ENCODE data around the gene KIF19. TPM values are rescaled to one million over a fixed set of nuclear protein-coding genes. Genes with fewer than 3 reads are reported as not detected.
"Not testable (repeated sequence)": the region's sequence is repeated elsewhere in the genome, so short reads cannot be mapped to it uniquely, and the experiment has no call there.

KIF19 gene
- total RNA-seq, 1 donor from 2014 or later: not detected

GRCh38 chr17:74281799-74282198 lies 44.2 kb upstream of the KIF19 start:
- Mint-ChIP-seq H3K4me1 (ENCODE audit: unreplicated experiment) (peaks cover under 1% of the 10 kb centered on the region), H3K4me3 (ENCODE audit: unreplicated experiment) (no peak overlapping the region), H3K27me3 (ENCODE audit: unreplicated experiment) (no peaks in the 10 kb centered on the region), H3K27ac (ENCODE audit: unreplicated experiment) (no peak overlapping the region), H3K9me3 (ENCODE audit: unreplicated experiment) (no peaks in the 10 kb centered on the region), H3K36me3 (ENCODE audit: unreplicated experiment) (no peaks in the 10 kb centered on the region)
- no peak for DNase-seq (ENCODE audit: extremely low spot score, unreplicated experiment)
- no peak for TF ChIP-seq CTCF (IDR thresholded peaks at IDR 0.05)

DNA sequence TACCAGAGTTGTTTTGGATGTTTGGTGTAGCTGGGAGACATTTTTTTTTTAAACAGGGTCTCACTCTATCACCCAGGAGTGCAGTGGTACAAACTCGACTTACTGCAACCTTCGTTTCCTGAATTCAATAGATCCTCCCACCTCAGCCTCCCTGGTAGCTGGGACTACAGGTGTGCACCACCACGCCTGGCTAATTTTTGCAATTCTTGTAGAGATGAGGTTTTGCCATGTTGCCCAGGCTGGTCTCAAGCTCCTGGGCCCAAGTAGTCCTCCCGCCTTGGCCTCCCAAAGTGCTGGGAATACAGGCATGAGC lies 43.8 kb upstream of the KIF19 start:
- H3K9me3 Mint-ChIP-seq (ENCODE audit: unreplicated experiment); H3K27me3 Mint-ChIP-seq (ENCODE audit: unreplicated experiment); DNase-seq (ENCODE audit: extremely low spot score, unreplicated experiment); H3K27ac Mint-ChIP-seq (ENCODE audit: unreplicated experiment); H3K4me1 Mint-ChIP-seq (ENCODE audit: unreplicated experiment); H3K4me3 Mint-ChIP-seq (ENCODE audit: unreplicated experiment); H3K36me3 Mint-ChIP-seq (ENCODE audit: unreplicated experiment): not testable (repeated sequence)

- H3K27ac Mint-ChIP-seq (ENCODE audit: unreplicated experiment): no peak overlapping the region
- no peaks in the 10 kb centered on the region for H3K4me1 Mint-ChIP-seq (ENCODE audit: unreplicated experiment)
- no peak for DNase-seq (ENCODE audit: extremely low spot score, unreplicated experiment)
- no peak for TF ChIP-seq CTCF (IDR thresholded peaks at IDR 0.05)
- H3K9me3 Mint-ChIP-seq (ENCODE audit: unreplicated experiment): no peaks in the 10 kb centered on the region
- no peaks in the 10 kb centered on the region for H3K27me3 Mint-ChIP-seq (ENCODE audit: unreplicated experiment)
- no peaks in the 10 kb centered on the region for H3K36me3 Mint-ChIP-seq (ENCODE audit: unreplicated experiment)
- no peak overlapping the region for H3K4me3 Mint-ChIP-seq (ENCODE audit: unreplicated experiment)
These were observed 43.2 kb upstream of the KIF19 start for GRCh38 chr17:74282587-74283370.

GRCh38 chr17:74283371-74283673 lies 42.7 kb upstream of the KIF19 start:
- H3K4me3 Mint-ChIP-seq (ENCODE audit: unreplicated experiment): no peak overlapping the region
- TF ChIP-seq CTCF (IDR thresholded peaks at IDR 0.05): no peak
- no peaks in the 10 kb centered on the region for H3K9me3 Mint-ChIP-seq (ENCODE audit: unreplicated experiment)
- H3K36me3 Mint-ChIP-seq (ENCODE audit: unreplicated experiment): no peaks in the 10 kb centered on the region
- no peaks in the 10 kb centered on the region for H3K27me3 Mint-ChIP-seq (ENCODE audit: unreplicated experiment)
- DNase-seq (ENCODE audit: extremely low spot score, unreplicated experiment): no peak
- no peaks in the 10 kb centered on the region for H3K4me1 Mint-ChIP-seq (ENCODE audit: unreplicated experiment)
- H3K27ac Mint-ChIP-seq (ENCODE audit: unreplicated experiment): no peak overlapping the region

DNA sequence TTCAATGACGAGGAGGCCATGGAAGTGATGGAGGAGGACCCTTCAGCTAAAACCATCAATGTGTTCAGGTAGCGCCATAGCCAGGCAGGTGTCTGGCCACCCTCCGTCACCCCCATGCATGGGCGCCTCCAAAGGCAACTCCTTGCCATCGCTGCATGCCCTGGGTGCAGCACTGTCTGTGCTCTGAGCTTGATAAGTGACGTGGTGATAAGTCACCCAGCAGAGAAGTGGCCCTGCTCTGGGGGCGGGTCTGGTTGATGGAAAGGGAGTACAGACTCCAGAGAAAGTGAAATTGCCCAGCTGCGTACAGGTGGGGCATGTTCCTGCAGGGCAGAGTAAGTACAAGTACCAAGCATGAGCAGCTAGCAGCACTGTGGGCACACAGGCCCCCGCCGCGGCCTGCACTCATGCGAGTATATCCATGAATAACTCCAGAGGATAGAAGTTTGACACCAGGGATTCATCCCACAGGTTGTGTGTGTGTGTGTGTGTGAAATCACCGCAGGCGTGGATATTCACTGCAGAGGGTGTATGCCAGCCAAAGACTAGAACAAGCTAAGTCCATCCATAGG lies 38.9 kb upstream of the KIF19 start:
- Mint-ChIP-seq H3K27me3 (ENCODE audit: unreplicated experiment) (no peaks in the 10 kb centered on the region), H3K4me1 (ENCODE audit: unreplicated experiment) (no peaks in the 10 kb centered on the region), H3K36me3 (ENCODE audit: unreplicated experiment) (no peaks in the 10 kb centered on the region), H3K4me3 (ENCODE audit: unreplicated experiment) (no peak overlapping the region), H3K27ac (ENCODE audit: unreplicated experiment) (no peak overlapping the region), H3K9me3 (ENCODE audit: unreplicated experiment) (no peaks in the 10 kb centered on the region)
- DNase-seq (ENCODE audit: extremely low spot score, unreplicated experiment): no peak
- TF ChIP-seq CTCF (IDR thresholded peaks at IDR 0.05): no peak
